Tibial artery (tissue), 4 donors: Measurements from ENCODE around the gene MMD2.

Experiments
- DNase-seq, 2 donors: peaks; one replicate each; pipeline ENCODE4 v3.0.0-alpha.2; 2019
- H3K27ac ChIP-seq, 2 donors: fragments of 200-600 bp; sonication (generic) in 1 of 2; 1 replicate in 1 of 2; 2 replicates in 1 of 2; pipeline ENCODE4 v1.5.1; 2018 to 2019; ENCODE audit warnings: mild to moderate bottlenecking in 1 of 2
- H3K27me3 ChIP-seq, 2 donors: fragments of 200-600 bp; sonication (generic) in 1 of 2; one replicate each; pipeline versions ENCODE4 v1.5.1 to v1.6.0; 2016 to 2019
- H3K36me3 ChIP-seq, 3 donors: fragments of 200-600 bp; sonication (generic) in 2 of 3; one replicate each; pipeline ENCODE4 v1.5.1; 2016 to 2019; ENCODE audit warnings: mild to moderate bottlenecking in 2 of 3
- H3K4me1 ChIP-seq, 4 donors: fragments of 200-600 bp; sonication (generic) in 2 of 4; 1 replicate in 3 of 4; 2 replicates in 1 of 4; pipeline ENCODE4 v1.5.1; 2016 to 2019
- H3K4me3 ChIP-seq, 2 donors: fragments of 200-600 bp; sonication (generic) in 1 of 2; 1 replicate in 1 of 2; 2 replicates in 1 of 2; pipeline ENCODE4 v1.5.1; 2018 to 2019; ENCODE audit warnings: mild to moderate bottlenecking in 2 of 2
- H3K9me3 ChIP-seq, 3 donors: fragments of 200-600 bp; sonication (generic) in 1 of 3; one replicate each; pipeline ENCODE4 v1.5.1; 2016 to 2019
- CTCF ChIP-seq, 2 experiments: fragments of 200-600 bp in 1 of 2; fragments of 450-650 bp in 1 of 2; IDR thresholded peaks; one replicate each; pipeline ENCODE4 v1.5.1; 2017 to 2019; ENCODE audit warnings: antibody characterized with exemption in 2 of 2, mild to moderate bottlenecking in 1 of 2, moderate library complexity in 1 of 2
- intact Hi-C: fragments of 100-400 bp; cut with DNase I; formaldehyde crosslinking; loops from one replicate; pipeline ENCODE4 v1.15.0; 2023; ENCODE audit warnings: low total_unique reads

The MMD2 gene

GRCh38 chr7:4951304-4951703, 7.7 kb downstream of the MMD2 start:
- Histone ChIP-seq H3K27ac (no peak overlapping the region), H3K4me3 (no peak overlapping the region), H3K4me1 (no peaks in the 10 kb centered on the region), H3K27me3 (peaks cover 0 to 39% of the 10 kb centered on the region in 2 donors), H3K36me3 (no peaks in the 10 kb centered on the region), H3K9me3 (peaks cover 0 to 9% (median 0%) of the 10 kb centered on the region in 3 donors)
- DNase-seq, result no peak
- intact Hi-C loops, result no loop called here
- no peak for TF ChIP-seq CTCF (IDR thresholded peaks at IDR 0.05)

- Histone ChIP-seq H3K4me1 (no peaks in the 10 kb centered on the region), H3K4me3 (no peak overlapping the region), H3K36me3 (no peaks in the 10 kb centered on the region), H3K27ac (no peak overlapping the region), H3K27me3 (peaks cover 0 to 30% of the 10 kb centered on the region in 2 donors), H3K9me3 (peaks cover 0 to 9% (median 0%) of the 10 kb centered on the region in 3 donors)
- intact Hi-C loops, result no loop called here
- DNase-seq, result no peak
- no peak for TF ChIP-seq CTCF (IDR thresholded peaks at IDR 0.05)
These were observed 10.6 kb downstream of the MMD2 start for GRCh38 chr7:4948402-4948801.

- Histone ChIP-seq H3K27me3 (peaks cover 0 to 17% of the 10 kb centered on the region in 2 donors), H3K9me3 (peaks cover 0 to 9% (median 0%) of the 10 kb centered on the region in 3 donors), H3K4me1 (no peaks in the 10 kb centered on the region), H3K27ac (no peak overlapping the region), H3K36me3 (no peaks in the 10 kb centered on the region), H3K4me3 (no peak overlapping the region)
- no peak for TF ChIP-seq CTCF (IDR thresholded peaks at IDR 0.05)
- intact Hi-C loops, result no loop called here
- DNase-seq, result no peak
These were observed 13.0 kb downstream of the MMD2 start for GRCh38 chr7:4945949-4946348.

GRCh38 chr7:4944939-4945338, 14.0 kb downstream of the MMD2 start:
- H3K4me3 ChIP-seq, result no peak overlapping the region
- no peak for DNase-seq
- no peaks in the 10 kb centered on the region for H3K36me3 ChIP-seq
- peaks cover 0 to 9% (median 0%) of the 10 kb centered on the region in 3 donors for H3K9me3 ChIP-seq
- H3K4me1 ChIP-seq, result no peaks in the 10 kb centered on the region
- TF ChIP-seq CTCF (IDR thresholded peaks at IDR 0.05), result no peak
- intact Hi-C loops, result no loop called here
- no peak overlapping the region for H3K27ac ChIP-seq
- peaks cover 0 to 17% of the 10 kb centered on the region in 2 donors for H3K27me3 ChIP-seq

GRCh38 chr7:4943297-4943696, 15.7 kb downstream of the MMD2 start:
- no peak overlapping the region for H3K27ac ChIP-seq
- H3K27me3 ChIP-seq, result peaks cover 0 to 23% of the 10 kb centered on the region in 2 donors
- TF ChIP-seq CTCF (IDR thresholded peaks at IDR 0.05), result no peak
- no peaks in the 10 kb centered on the region for H3K4me1 ChIP-seq
- H3K36me3 ChIP-seq, result no peaks in the 10 kb centered on the region
- intact Hi-C loops, result no loop called here
- peaks cover 0 to under 1% (median 0%) of the 10 kb centered on the region in 3 donors for H3K9me3 ChIP-seq
- DNase-seq, result no peak
- no peak overlapping the region for H3K4me3 ChIP-seq
